GM18861 (cell line): Measurements from ENCODE around the gene DHRS1.

ENCODE experiments used
- ATAC-seq: cut with Tn5 transposase; IDR thresholded peaks from one replicate; pipeline ENCODE4 v1.9.1; 2021; ENCODE audit not compliant: unreplicated experiment

Gene DHRS1

DNA sequence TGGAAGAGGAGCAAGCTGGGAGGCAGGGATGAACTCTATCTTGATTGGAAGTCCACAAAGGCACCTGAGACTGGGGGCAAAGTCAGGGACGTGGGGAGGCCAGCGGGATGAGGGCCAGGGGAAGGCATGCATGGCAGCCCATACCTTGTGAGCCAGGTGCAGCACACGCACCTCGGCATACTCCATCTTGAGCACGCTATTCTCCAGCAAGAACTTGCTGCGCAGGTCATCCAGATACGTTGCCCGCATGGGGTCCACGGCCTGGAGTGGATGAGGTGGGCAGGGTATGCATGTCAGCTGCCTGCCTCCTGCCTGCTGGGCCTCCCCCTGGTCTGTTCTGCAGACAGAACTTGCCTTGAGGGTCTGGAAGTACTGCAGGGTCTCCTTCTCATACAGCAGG, 32.1 kb downstream of the DHRS1 start:
- no peak for ATAC-seq

DNA sequence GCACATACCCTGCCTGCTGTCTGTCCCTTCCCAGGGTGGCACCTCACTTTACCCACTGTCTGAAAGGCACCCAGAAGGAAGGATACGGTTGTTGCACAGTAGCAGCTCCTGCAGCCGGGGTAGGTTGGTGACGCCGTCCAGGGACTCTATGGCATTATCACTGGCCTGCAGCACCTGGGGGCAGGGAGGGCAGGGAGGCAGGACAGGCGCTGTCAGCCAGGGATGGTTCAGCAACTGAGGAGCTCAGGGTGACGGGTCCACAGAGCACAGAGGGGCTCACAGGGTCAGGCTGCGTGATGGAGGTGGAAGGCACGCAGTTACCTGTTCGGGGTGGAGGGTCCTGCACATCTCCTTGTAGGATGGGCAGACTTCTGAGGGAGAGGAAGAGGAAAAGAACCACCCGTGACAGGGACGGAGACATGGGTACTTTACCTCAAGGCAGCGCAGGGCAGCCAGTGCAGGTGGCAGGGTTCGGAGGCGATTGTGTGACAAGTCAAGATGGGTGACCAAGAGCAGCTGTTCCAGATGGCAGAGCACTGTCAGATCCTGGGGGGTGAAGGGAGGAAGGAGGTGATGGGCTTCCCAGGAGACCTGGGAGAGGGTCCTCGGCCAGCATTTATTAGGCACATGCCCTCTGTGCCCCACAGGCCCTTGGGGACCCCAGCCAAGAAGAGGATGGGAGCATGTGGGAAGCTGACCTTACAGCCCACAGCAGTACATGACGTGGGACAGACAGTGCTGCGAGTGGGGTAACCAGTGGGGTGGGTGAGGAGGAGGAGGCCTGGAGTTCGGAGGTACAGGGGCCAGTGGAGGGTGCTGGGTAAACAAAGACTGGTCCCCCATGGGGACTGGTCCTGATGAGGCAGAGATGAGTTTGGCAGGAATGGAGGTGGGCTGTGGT, 33.0 kb downstream of the DHRS1 start:
- ATAC-seq, result no peak

DNA sequence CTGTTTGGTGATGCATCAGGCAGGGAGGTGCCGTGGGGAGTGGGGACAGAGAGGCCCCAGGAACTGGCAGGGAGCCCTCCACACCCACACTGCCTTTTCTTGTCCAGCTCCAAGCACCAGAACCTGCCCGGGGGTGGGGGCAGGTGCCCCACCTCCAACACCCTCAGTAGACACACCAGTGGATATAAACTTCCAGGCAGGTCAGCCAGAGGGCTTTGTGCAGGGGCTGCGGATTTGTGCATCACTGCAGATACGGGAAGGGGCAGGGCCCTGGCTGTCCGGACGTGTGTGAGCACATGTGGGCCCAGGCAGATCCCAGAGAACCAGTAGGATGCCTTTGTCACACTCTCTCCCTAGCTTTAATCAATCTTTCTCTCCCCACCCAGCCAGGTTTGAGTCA, 35.3 kb downstream of the DHRS1 start:
- ATAC-seq, result no peak

DNA sequence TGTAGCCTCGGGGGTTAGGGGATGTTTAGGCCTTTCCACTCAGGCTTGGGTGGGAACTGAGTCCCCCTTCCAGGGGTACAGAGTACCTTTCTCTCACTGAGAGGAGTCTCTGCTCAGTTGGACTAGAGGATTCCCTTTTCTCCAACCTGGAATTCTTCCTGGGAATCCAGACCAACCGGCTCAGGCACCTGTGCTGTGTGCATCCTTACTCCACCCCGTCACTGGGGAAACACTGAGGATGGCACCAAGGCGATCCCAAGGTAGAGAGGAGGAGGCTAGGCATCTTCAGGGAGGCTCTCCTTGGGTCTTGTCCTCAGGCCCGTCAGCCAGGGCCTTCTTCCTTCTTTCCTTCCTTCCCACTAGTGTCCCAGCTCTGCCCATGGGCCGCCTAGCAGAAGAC, 35.7 kb downstream of the DHRS1 start:
- no peak for ATAC-seq

DNA sequence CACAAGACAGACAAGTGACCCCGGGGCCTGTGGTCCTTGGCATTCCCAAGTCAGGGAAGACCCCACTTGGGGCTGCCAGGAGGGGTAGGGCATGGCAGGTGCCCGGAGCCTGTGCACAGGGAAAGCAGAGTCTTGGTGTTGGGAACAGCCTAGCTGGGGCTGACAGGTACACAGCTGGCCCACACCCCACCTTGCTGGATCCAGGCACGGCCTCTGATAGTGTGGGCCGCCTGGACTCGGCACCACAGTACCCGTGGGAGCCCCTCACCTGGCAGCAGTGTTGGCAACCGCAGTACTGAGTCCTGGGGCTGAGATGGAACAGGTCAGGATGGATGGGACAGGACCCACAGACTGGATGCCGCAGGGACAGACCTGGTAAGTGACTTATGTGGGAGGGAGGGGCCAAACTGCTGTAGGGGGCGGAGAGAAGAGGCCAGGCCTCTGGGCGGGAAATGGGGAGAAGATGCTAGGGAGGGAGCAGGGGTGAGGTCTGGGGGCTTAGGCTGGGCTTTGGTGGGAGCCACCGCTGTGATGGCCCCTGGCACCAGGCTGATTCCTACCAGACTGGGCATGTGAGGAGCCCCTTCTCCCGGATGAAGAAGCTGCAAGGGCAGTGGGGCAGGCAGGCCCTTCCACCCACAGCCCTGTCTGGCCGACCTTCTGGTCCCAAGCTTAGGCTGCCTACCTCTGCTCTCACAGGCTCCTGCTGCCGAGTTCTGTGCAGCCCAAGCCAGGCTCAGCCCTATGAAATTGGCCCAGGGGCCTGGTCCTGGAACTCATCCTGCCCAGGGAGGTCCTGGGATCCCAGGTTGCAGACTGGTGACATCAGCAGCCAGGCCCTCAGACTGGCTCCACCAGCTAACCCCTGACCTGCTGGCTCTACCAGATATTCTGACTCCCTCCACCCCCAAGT, 36.5 kb downstream of the DHRS1 start, which contains the start of gene TGM1:
TGM1 (minus strand) TSS at position 357 of the 913 bp plus-strand sequence. CDS start 825 bp downstream, outside the sequence.
- no peak for ATAC-seq

DNA sequence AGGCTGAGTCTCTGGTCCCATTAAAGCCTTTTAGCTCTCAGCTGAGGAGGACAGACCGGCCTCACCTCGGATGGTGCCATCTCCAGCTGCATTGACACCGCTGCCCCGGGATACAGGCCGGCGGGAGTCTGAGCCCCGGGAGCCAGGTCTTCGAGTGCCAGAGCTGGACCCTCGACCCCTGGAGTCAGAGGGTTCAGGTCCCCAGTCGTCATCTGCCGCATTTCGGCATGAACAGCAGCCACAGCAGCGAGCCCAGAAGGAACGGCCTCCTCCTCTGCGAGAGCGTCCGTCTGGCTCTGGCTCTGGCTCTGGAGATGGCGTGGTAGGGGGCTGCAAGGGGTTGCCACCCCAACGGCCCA, 37.6 kb downstream of the DHRS1 start:
- no peak for ATAC-seq

DNA sequence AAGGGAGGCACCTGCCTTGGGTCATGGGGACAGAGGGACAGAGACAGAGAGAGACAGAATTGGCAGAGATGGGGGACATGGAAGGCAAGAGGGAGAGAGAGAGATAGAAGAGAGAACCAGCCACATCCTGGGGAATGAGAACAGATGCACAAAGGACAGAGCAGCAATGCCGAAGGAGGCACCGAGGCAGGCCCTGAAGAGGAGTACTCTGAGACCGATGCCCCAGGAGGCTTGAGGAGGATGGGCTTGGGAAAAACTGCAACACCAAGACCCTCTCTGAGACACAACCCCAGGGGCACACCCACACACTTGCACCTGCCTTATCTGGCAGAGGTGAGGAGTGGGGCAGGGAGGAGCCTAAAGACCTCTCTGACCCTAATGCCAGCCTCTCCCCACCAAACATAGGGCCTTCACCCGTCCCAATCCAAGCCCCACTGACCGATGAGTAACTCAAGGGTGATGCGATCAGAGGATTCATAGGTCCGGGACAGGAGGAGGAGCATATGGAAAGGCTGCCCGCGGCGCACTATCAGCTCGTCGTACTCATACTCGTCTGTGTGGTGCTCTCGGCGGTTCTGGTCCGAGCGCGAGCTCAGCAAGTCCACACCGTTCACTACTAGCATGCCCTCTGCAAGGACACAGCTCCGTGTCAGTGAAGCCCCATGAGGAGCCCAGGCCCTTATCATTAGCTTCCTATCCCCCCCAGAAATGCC, 38.2 kb downstream of the DHRS1 start:
- ATAC-seq, result no peak

DNA sequence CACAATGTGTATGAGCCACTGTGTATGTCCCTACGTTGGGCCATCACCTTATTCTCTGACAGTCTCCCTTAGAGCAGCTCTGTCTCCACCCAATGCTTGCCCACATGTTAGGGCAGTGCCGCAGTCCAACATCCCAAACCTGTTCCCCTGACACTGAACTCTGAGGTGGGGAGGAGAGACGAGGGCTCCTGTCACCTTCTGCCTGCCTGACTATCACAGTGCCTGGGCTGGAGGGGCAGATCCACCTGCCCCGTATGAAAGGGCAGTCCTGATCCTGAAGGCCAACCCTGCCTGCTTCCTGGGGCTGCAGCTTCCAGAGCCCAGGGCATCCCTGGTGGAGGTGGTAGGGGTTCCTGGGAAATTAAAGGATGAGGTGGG, 38.8 kb downstream of the DHRS1 start:
- no peak for ATAC-seq

DNA sequence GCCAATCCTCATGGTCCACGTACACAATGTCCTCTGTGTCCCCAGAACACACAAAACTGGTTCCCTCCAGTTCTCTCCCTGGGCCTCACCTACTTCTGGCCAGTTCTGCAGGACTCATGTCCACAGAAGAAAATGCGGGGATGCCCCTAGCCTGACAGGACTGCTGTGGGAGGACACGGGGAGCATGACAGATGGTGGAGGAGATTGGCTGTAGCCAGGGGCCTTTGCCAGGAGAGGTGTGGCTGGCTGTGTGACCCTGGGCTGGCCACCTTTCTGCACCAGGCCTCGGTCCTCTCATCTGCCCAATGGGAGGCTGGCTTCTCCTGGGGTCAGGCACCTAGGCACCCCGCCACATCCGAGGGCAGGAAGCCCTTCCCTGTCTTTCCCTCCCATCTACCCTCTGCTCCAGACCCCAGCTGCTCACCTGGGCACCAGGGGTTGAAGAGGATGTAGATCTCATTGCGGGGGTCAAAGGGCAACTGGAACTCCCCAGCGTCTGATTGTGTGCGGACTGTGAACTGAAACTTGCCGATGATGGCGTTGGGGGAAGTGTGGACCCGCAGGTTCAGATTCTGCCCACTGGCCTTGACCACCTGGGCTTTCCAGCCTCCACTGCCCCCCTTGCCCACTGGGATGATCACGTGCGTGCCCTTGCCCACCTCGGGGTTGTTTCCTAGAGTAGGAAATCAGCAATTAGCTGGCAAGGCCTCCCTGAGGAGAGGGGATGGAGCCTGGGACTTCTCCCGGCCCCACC, 39.4 kb downstream of the DHRS1 start:
- ATAC-seq, result no peak

DNA sequence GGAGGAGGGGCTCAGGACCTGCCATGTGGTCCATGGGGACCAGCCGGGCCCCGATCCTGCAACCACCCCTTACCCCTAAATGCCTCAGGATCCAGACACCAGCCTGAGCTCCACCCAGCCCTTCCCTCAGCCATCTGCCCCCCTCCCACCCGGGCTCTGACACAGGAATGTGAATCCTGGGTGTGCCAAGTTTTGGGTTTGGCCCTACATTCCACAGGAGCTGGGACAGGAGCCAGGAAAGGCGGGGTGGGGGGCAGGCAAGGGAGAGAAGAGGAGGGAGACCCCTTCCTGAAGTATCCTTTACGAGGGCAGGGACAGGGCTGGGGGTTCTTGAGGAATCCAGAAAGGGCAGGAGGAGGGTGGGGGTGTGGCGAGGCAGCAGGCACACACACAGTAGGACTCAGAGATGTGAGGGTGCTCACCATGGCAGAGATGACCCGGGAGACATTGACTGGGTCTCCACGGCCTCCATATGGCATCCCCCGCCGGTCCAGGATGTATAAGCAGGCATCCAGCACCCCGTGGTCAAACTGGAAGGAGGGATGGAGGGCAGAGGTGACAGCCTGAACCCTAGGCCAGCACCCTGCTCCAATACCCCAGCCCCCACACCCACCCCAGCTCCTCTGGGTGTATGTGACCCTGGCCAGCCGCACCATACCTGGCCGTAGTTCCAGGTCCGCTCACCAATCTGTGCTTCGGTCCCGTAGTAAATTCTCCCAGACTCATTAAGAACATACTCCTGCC, 40.1 kb downstream of the DHRS1 start:
- no peak for ATAC-seq

DNA sequence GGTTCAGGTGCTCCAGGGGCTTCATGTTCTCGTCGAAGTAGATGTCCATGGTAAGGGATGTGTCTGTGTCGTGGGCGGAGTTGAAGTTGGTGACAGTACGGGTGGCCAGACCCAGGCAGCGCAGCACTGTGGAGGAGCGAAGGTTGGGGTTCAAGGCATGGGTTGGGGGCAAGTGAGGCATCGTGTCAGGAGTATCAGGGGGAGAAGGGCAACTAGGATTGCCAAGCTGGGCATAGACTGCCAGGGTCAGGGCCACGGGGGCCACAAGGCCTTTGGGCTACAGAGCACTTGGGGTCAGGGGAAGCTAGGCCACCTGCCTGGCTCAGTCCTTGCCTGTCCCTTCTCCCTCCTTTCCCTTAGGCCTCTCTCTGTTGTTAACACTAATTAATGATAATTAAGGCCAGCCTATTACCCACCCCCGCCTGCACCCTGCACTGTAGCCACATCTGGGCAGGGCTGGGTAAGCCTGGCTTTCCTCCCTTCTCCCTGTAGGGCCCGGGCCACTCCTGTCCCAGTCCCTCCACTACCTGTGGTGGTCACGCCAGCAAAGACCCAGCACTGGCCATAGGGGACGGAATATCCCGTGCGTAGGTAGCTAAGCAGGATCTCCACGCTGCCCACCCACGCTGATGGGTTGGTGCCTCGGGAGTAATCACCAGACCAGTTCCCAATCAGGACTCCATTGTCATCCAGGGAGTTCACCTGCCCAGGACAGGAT, 40.9 kb downstream of the DHRS1 start:
- no peak for ATAC-seq

DNA sequence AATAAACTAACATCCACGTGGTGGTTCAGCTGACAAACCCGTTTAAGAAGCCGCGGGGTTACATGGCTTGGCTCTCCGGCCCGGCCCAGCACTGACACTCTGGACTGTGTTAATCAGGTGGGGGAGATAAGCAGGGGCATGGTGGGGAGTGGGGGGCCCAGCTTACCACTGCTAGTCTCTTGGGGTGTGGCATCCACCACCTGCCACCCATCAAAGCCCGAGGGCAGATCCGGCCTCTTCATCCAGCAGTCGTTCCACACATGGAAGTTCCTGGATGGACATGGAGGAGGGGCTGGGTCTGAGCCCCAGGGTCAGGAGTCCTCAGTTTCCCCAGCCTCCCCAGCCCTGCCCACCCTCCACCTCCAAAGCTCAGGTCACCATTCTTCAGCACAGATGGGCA, 41.5 kb downstream of the DHRS1 start:
- ATAC-seq, result no peak

DNA sequence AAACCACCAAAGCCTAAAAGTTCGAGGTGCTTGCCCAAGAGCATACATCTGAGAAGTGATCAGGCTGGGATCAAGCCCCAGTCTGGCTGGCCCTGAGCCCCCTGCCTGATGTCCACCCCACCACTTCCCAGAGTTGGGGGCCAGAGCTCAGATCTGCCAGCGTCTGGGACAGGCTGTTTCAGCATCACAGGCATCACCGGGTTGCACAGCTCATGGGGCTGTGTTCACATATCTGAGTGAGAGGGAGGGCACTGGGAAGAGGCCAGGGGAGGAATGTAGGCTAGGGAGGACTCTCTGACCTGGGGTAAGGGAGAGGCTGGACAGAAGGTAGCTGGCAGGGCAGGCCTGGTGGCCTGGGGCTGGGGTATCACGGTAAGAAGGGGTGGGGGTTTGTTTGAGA, 42.6 kb downstream of the DHRS1 start:
- no peak for ATAC-seq

DNA sequence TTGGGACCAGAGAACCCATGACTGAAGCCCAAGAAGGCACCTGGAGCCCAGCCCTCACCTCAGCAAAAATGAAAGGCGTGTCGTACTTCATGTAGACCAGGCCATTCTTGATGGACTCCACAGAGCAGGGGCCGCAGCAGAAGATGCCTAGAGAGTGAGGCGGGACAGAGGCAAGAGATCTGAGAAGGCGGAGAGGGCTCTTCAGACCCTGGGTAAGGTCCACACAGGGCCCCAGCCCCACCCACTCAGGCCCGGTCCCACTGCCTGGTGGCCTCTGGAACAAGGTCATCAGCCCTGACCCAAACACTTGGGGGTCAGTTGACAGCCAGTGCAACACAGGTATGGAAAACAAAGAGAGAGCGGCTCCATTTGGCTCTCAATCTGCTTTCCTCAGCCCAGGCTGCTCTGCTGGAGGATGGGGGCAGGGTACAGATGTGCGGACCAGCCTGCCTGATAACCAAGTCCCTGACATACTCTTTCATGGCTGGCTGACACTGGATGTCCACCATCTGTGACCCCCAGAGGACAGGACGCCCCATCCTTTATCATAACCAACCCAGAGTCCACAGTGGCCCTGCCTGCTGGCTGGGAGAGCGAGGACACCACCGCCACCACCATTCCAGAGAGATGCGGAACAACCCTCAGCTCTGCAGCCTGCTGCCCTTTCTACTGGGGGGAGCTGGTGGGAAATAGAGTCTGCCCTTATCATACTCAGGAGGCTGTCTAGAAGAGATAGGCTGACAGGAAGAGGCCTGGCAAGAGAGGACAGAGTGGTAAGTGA, 43.5 kb downstream of the DHRS1 start:
- no peak for ATAC-seq

DNA sequence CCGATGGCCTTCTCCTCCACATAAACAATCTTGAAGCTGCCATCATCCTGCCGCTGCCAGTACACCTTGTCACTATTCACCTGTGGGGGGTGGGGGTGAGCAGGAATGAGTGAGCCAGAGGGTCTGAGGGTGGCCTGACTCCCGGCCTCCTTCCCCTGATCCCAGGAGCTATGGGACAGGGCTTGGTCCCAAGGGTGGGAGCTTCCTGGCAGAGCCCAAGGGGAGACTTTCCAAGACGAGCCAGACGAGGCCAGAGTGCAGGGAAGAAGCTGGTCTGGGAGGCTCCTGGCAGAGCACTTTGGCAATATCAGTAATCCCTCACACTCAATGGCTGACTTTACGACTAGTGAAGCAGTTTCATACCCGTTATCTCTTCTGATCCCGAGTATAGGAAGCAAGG, 44.1 kb downstream of the DHRS1 start:
- no peak for ATAC-seq

DNA sequence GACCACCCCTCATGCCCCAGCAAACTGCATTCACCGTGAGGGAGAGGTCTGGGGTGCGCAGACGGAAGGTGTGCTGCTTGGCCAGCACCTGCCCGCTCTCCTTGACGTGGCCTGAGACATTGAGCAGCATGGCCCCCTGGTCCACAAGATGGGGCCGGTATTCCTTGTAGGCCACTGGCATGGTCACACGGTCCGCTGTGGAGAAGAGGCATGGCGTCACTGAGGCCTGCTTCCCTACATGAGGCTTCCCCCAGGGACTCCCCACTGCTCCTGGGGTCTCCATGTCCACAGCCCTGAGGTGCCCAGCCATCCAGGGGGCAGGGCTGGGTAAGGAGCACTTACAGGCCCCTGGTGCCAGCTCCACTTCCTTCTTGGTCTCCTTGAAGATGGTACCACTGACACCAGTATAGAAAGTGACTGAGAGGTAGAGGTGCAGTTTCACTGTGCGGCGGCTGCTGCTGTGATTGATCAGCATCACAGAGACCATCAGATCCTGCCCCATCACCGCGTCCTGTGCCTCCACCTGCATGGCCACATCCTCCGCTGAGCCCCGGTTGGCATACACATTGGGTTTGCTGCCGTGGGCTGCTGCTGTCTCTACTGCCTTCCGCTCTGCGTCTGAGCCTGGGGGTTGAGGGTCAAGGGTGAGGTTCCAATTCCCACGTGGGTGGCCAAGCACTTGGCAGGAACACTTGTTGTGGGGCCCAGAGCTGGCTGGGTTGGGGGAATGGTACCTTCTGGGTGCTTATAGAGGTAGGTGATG, 44.8 kb downstream of the DHRS1 start:
- no peak for ATAC-seq

DNA sequence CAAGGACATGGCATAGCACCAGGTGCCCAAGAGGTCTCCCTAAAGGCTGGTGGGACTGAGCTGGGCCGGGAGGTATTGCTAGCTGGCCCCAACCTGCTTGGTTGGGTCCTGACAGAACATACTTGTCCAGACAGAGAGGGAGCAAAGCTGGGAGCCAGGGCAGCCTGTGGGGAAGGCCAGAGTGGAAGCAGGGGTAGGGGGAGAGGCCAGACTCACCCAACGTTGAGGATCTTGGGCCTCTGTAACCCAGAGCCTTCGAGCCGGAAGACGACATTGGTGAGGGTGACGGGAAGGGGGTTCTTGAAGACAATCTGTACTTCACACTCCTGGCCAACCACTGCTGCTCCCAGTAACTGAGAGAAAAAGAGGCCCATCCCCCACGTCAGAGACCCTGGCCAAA, 45.6 kb downstream of the DHRS1 start:
- ATAC-seq, result no peak
